Measurements from ENCODE around the gene CPVL.

DNA sequence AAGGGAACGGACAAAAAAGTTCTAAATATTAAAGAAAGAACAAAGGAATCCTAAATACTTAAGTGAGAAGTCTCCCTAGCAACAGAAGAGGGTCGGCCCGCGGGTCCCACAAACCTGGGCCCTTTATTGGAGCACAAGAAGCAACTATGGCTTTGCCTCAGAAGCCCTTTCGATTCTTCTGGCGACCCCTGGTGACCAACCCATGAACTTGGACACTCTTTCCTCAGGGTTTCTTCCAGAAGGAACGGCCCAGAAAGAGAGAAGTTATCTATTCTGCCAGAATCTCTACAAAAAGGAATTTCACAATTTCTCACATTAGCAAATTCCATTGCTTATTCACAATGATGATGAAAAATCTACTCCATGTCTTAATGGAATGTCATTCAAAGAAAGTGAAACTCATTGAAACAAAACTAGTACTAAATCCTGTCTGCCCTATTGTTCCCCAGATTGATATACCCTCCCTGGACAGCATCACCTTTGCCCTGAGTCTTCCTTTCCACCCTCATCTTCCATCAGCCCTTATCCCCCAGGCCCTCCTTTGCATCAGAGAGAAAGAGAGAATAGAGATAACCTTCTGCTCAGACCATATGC is 43.7 kb downstream of the CPVL start:
- no peak for TF ChIP-seq ZNF274 (IDR thresholded peaks at IDR 0.05; ENCODE audit: low read depth, low read length)
- TF ChIP-seq SUZ12 (IDR thresholded peaks at IDR 0.05; ENCODE audit: extremely low read depth, insufficient read depth, insufficient read length) = no peak
- no peak for TF ChIP-seq YY1 (IDR thresholded peaks at IDR 0.05; ENCODE audit: insufficient read depth, insufficient read length)
